Activated T-helper 2 cell treated with anti-CD3 and anti-CD28 coated beads, Interferon-gamma antibody, Interleukin-2, Interleukin-4, amounts not matched to agents 10 μg/mL and 5 μg/mL and 100 μg/mL, durations not matched to agents 14 hours and 24 hours and 36 hours (primary cell): ENCODE measurements around the gene GRM1. TPM values are rescaled to one million over a fixed set of nuclear protein-coding genes. Genes with fewer than 3 reads are reported as not detected.

Experiments used
- DNase-seq: peaks from one replicate; pipeline ENCODE4 v3.0.0; 2021; ENCODE audit warnings: low spot score
- H3K27ac Mint-ChIP-seq: one replicate; pipeline ENCODE4 v1.8.0; 2021; ENCODE audit warnings: mixed read lengths
- H3K27me3 Mint-ChIP-seq: one replicate; pipeline ENCODE4 v1.8.0; 2021; ENCODE audit warnings: low read depth, mixed read lengths
- H3K36me3 Mint-ChIP-seq: one replicate; pipeline ENCODE4 v1.8.0; 2021; ENCODE audit warnings: low read depth, mixed read lengths
- H3K4me1 Mint-ChIP-seq: one replicate; pipeline ENCODE4 v1.8.0; 2021; ENCODE audit warnings: low read depth, mixed read lengths
- H3K4me3 Mint-ChIP-seq: one replicate; pipeline ENCODE4 v1.8.0; 2021; ENCODE audit warnings: low read depth, mild to moderate bottlenecking, moderate library complexity, mixed read lengths
- H3K9me3 Mint-ChIP-seq: one replicate; pipeline ENCODE4 v1.8.0; 2021; ENCODE audit warnings: mixed read lengths
- intact Hi-C: fragments of 100-400 bp; cut with micrococcal nuclease; formaldehyde crosslinking; loops from one replicate; pipeline ENCODE4 v1.15.1; 2023
- total RNA-seq: library from RNA; stranded (reverse); gene quantifications from 2 replicates; pipeline ENCODE4 v1.2.3, GENCODE V29; 2022

Gene GRM1
- total RNA-seq, 1 donor from 2014 or later: not detected

DNA sequence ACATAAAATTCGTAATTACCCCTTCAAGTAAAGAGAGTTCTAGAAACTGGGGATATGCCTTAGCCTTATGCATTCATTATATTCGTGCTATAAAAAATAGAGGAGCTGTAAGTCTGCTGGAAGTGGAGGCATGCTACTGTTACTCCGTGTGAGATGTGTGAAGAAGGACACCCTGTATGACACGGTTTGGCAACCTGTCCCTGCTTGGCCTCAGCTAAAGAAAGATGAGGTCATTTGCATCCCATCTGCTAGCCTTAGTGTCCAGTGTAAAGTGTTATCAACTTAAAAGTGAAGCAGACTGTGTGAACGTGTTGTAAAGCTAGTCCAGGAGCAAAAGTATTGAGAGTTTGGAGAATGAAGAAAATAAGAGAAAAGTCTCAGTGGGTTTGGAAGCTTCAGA, 379.7 kb downstream of the GRM1 start:
- Mint-ChIP-seq H3K36me3 (no peaks in the 10 kb centered on the region), H3K27ac (no peak overlapping the region), H3K4me1 (no peaks in the 10 kb centered on the region), H3K9me3 (no peaks in the 10 kb centered on the region), H3K27me3 (no peaks in the 10 kb centered on the region), H3K4me3 (no peak overlapping the region)
- DNase-seq: no peak
- intact Hi-C loops: no loop called here

DNA sequence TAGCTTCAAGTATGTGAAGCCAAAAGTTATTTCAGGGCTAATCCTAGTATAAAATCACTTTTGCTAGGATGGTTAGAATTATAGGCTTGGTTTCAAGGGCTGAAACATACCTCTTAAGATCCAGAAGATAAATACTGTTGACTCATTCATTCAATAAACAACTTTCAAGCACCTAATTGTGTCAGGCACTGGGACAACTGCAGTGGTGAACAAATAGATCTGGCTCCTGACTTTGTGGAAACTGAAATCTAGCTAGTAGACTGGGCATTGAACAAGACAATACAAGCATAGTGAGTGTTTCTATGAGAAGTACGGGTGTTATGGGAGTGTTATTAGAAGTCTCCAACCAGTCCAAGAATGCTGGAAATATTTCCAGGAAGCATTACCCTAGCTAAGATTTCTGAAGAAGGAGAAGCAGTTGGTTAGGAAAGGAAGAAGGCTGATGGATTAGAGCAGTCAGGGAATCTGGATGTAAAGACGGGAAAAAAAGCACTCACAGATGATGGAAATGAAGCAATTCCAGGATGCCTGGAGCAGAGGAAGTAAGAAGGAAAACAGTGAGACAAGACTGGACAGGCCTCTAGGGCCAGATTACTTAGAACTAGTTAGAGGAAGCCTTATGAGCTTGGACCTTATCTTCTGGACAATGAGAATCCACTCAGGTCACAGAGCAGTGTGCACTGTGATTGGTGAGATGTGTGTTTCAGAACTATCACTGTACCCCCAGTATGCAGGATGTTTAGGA, 382.2 kb downstream of the GRM1 start:
- intact Hi-C loops: no loop called here
- DNase-seq: no peak
- Mint-ChIP-seq H3K27ac (no peak overlapping the region), H3K4me3 (no peak overlapping the region), H3K36me3 (no peaks in the 10 kb centered on the region), H3K4me1 (no peaks in the 10 kb centered on the region), H3K9me3 (no peaks in the 10 kb centered on the region), H3K27me3 (no peaks in the 10 kb centered on the region)

DNA sequence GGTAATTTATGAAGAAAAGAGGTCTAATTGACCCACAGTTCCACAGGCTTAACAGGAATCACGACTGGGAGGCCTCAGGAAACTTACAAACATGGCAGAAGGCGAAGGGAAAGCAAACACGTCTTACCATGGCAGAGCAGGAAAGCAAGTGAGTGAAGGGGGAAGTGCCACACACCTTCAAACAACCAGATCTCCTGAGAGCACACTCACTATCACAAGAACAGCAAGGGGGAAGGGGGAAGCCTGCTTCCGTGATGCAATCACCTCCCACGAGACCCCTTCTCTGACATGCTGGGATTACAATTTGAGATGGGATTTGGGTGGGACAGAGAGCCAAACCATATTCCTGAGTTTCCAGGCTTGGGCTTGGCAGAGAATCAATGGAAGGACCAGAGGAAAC, 390.7 kb downstream of the GRM1 start:
- H3K36me3 Mint-ChIP-seq: no peaks in the 10 kb centered on the region
- no peak overlapping the region for H3K4me3 Mint-ChIP-seq
- no peak overlapping the region for H3K27ac Mint-ChIP-seq
- H3K4me1 Mint-ChIP-seq: no peaks in the 10 kb centered on the region
- no peak for DNase-seq
- H3K27me3 Mint-ChIP-seq: no peaks in the 10 kb centered on the region
- intact Hi-C loops: no loop called here
- no peaks in the 10 kb centered on the region for H3K9me3 Mint-ChIP-seq

DNA sequence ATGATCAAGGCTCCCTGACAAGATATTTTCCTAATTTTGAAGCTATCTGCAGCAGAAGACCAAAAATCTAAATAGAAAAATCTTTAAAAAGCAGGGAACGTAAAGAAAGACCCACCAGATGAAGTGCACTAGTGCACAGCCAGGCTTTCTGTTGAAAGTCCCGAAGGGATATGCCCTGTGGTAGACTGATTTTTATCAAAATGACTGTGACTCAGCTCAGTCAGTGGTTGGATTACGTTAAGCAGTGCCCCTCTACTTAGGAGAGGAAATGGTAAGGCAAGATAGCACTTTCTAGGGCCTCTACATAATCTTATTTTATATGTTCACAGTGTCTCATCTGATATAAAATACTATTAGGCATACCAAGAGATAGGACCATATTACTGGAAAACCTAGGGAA, 391.4 kb downstream of the GRM1 start:
- intact Hi-C loops: no loop called here
- H3K27ac Mint-ChIP-seq: no peak overlapping the region
- H3K4me3 Mint-ChIP-seq: no peak overlapping the region
- no peaks in the 10 kb centered on the region for H3K9me3 Mint-ChIP-seq
- no peaks in the 10 kb centered on the region for H3K27me3 Mint-ChIP-seq
- no peak for DNase-seq
- H3K4me1 Mint-ChIP-seq: no peaks in the 10 kb centered on the region
- H3K36me3 Mint-ChIP-seq: no peaks in the 10 kb centered on the region

DNA sequence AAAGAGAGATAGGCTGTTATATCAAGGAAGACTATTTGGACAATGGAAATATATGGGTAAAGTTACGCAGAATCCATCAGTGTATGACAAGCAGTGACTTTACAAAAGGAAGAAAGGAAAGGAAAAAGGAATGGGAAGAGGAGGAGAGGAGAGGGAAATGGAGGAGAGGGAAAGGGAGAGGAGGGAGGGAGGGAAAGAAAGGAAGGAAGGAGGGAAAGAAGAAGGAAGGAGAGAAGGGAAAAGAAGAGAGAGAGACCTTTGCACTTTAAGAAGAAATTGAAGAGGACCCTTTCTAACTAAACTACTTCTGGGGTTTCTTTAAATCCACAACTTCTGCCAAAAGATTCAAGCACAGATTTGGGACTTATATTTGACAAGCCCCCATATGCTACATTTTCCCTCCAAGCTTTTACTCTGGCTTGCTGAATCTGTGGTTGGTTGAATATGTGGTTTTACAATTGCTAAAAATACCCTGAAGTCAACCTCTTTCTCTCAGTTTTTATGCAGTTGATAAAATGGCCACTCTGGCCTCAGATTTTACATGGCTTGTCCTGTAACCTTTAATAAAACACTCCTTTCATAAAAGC, 394.0 kb downstream of the GRM1 start:
- intact Hi-C loops: no loop called here
- no peak for DNase-seq
- Mint-ChIP-seq H3K36me3 (no peaks in the 10 kb centered on the region), H3K4me3 (no peak overlapping the region), H3K9me3 (no peaks in the 10 kb centered on the region), H3K27me3 (no peaks in the 10 kb centered on the region), H3K27ac (no peak overlapping the region), H3K4me1 (no peaks in the 10 kb centered on the region)

DNA sequence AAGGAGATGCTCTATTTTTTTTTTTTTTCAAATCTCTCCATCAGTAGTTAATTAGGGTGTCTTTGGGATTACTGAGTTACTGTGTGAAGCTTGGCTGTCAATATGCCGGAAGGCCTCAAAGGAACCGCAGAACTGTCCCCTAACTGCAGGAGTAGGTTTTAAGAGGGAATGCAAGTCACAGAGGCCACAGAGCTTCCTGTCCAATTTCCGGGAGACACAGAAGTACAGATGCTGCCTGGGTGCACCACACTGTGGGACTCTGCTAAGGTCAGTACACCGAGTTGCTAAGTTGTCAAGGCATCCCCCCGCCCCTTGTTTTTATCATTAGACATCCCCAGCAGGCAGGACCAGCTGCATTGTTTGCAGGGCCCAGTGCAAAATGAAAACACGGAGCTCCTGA, 394.6 kb downstream of the GRM1 start:
- Mint-ChIP-seq H3K4me3 (no peak overlapping the region), H3K4me1 (no peaks in the 10 kb centered on the region), H3K36me3 (no peaks in the 10 kb centered on the region), H3K9me3 (no peaks in the 10 kb centered on the region), H3K27me3 (no peaks in the 10 kb centered on the region), H3K27ac (no peak overlapping the region)
- DNase-seq: no peak
- intact Hi-C loops: no loop called here

DNA sequence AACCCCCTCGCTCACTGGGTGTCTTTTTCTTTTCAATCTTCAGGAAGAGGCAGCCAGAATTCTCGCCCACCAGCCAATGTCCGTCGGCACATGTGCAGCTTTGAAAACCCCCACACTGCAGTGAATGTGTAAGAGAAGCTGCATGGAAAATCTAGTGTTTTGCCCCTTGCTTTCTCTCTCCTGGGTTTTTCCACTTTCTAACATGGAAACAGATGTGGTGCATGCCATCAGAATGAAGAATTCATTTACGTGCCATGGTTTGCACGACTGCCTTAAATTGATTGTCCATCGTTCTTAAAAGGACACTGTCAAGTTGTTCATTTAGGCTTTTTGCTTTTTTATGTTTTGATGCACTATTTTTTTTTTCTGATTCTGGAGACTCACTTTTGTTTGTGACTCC, 397.7 kb downstream of the GRM1 start:
- intact Hi-C loops: no loop called here
- Mint-ChIP-seq H3K27ac (no peak overlapping the region), H3K27me3 (peaks cover 2% of the 10 kb centered on the region), H3K9me3 (no peaks in the 10 kb centered on the region), H3K4me3 (no peak overlapping the region), H3K36me3 (no peaks in the 10 kb centered on the region), H3K4me1 (no peaks in the 10 kb centered on the region)
- DNase-seq: no peak

DNA sequence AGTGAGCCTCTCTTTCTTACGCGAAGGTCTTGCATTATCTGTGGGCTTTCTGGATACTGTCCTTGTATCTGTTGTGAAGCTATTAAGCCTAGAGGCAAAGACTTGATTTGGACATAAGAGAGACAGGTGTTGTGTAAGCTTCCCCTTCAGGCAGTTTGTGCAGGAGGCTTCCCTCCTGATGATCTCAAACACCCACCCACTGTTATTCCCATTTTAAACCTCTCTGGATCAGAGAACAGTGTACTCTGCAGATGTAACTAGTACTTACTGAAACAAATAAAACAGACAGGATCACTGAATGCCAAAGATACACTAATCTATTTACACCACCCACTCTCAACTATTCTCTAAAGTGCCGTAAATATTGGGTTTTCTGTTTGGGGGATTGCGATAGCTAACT, 401.0 kb downstream of the GRM1 start:
- DNase-seq: no peak
- H3K4me1 Mint-ChIP-seq: no peaks in the 10 kb centered on the region
- H3K27me3 Mint-ChIP-seq: peaks cover 20% of the 10 kb centered on the region
- H3K27ac Mint-ChIP-seq: no peak overlapping the region
- H3K36me3 Mint-ChIP-seq: no peaks in the 10 kb centered on the region
- no peaks in the 10 kb centered on the region for H3K9me3 Mint-ChIP-seq
- no peak overlapping the region for H3K4me3 Mint-ChIP-seq
- intact Hi-C loops: no loop called here

DNA sequence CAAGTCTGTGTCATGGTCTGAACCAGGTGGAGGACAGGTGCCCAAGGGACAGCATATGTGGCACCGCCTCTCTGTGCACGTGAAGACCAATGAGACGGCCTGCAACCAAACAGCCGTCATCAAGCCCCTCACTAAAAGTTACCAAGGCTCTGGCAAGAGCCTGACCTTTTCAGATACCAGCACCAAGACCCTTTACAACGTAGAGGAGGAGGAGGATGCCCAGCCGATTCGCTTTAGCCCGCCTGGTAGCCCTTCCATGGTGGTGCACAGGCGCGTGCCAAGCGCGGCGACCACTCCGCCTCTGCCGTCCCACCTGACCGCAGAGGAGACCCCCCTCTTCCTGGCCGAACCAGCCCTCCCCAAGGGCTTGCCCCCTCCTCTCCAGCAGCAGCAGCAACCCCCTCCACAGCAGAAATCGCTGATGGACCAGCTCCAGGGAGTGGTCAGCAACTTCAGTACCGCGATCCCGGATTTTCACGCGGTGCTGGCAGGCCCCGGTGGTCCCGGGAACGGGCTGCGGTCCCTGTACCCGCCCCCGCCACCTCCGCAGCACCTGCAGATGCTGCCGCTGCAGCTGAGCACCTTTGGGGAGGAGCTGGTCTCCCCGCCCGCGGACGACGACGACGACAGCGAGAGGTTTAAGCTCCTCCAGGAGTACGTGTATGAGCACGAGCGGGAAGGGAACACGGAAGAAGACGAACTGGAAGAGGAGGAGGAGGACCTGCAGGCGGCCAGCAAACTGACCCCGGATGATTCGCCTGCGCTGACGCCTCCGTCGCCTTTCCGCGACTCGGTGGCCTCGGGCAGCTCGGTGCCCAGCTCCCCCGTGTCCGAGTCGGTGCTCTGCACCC, 405.2 kb downstream of the GRM1 start:
- no peaks in the 10 kb centered on the region for H3K4me1 Mint-ChIP-seq
- H3K9me3 Mint-ChIP-seq: no peaks in the 10 kb centered on the region
- no peaks in the 10 kb centered on the region for H3K36me3 Mint-ChIP-seq
- no peak for DNase-seq
- H3K4me3 Mint-ChIP-seq: no peak overlapping the region
- H3K27me3 Mint-ChIP-seq: peaks cover 20% of the 10 kb centered on the region
- H3K27ac Mint-ChIP-seq: no peak overlapping the region
- intact Hi-C loops: no loop called here

DNA sequence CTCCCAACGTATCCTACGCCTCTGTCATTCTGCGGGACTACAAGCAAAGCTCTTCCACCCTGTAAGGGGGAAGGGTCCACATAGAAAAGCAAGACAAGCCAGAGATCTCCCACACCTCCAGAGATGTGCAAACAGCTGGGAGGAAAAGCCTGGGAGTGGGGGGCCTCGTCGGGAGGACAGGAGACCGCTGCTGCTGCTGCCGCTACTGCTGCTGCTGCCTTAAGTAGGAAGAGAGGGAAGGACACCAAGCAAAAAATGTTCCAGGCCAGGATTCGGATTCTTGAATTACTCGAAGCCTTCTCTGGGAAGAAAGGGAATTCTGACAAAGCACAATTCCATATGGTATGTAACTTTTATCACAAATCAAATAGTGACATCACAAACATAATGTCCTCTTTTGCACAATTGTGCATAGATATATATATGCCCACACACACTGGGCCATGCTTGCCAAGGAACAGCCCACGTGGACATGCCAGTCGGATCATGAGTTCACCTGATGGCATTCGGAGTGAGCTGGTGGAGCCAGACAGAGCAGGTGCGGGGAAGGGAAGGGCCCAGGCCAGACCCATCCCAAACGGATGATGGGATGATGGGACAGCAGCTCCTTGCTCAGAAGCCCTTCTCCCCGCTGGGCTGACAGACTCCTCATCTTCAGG, 406.0 kb downstream of the GRM1 start:
- H3K27me3 Mint-ChIP-seq: peaks cover 20% of the 10 kb centered on the region
- H3K9me3 Mint-ChIP-seq: no peaks in the 10 kb centered on the region
- intact Hi-C loops: no loop called here
- H3K36me3 Mint-ChIP-seq: no peaks in the 10 kb centered on the region
- H3K4me3 Mint-ChIP-seq: no peak overlapping the region
- no peak overlapping the region for H3K27ac Mint-ChIP-seq
- no peak for DNase-seq
- no peaks in the 10 kb centered on the region for H3K4me1 Mint-ChIP-seq

DNA sequence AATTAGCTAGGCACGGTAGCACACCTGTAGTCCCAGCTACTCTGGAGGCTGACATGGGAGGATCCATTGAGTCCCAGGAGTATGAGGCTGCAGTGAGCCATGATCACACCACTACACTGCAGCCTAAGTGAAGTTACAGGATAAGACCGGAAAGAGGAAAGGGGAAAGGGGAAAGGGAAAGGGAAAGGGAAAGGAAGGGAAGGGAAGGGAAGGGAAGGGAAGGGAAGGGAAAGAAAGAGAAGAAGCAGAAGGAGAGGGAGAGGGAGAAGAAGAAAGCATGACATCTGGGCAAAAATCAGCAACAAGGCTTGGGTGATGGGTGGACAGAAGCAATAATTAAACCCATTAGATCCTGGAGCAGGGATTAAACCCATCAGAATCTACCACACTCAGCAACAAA, 413.0 kb downstream of the GRM1 start:
- H3K4me3 Mint-ChIP-seq: no peak overlapping the region
- H3K27me3 Mint-ChIP-seq: no peaks in the 10 kb centered on the region
- H3K4me1 Mint-ChIP-seq: no peaks in the 10 kb centered on the region
- intact Hi-C loops: no loop called here
- no peaks in the 10 kb centered on the region for H3K36me3 Mint-ChIP-seq
- DNase-seq: no peak
- H3K9me3 Mint-ChIP-seq: no peaks in the 10 kb centered on the region
- no peak overlapping the region for H3K27ac Mint-ChIP-seq

DNA sequence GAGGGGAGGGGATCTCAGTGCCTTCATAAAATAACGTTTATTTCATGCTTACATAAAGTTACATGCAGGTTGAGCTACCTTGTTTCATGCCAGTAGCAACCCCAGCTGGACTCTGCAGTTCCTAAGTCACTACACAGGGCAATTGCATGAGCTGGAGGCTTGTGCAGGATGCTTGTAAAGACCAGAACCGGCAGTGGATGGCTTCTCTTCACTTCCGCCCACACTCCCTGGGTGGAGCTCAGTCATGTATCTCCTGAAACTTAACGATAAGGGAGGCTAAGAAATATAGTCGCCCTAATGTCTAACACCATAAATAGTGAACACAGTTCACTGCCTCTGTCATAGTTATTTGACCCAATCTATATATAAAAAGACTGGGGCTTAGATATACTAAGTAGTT, 415.3 kb downstream of the GRM1 start:
- H3K4me1 Mint-ChIP-seq: no peaks in the 10 kb centered on the region
- intact Hi-C loops: no loop called here
- H3K4me3 Mint-ChIP-seq: no peak overlapping the region
- no peaks in the 10 kb centered on the region for H3K36me3 Mint-ChIP-seq
- H3K27me3 Mint-ChIP-seq: no peaks in the 10 kb centered on the region
- no peak for DNase-seq
- peaks cover 5% of the 10 kb centered on the region for H3K9me3 Mint-ChIP-seq
- H3K27ac Mint-ChIP-seq: no peak overlapping the region

DNA sequence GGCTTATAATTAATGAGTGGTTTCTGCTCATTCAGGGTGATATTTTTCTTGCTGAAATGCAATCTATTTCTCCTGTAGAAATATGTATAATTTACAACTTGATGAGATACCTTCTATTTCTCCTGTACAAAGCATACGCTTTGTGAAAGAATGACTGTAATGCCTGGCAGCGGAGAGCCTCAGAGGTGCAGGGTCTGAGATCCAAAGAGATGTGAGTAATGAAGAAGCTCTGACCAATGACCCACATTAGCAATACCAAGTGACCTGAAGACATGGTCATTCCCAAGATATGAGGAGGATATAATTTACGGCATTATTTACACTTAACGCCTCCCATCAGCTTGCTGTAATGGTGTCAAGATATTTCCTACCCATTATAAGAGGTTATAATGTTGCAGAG, 416.4 kb downstream of the GRM1 start:
- H3K4me3 Mint-ChIP-seq: no peak overlapping the region
- DNase-seq: no peak
- H3K9me3 Mint-ChIP-seq: peaks cover 7% of the 10 kb centered on the region
- intact Hi-C loops: no loop called here
- no peak overlapping the region for H3K27ac Mint-ChIP-seq
- H3K27me3 Mint-ChIP-seq: no peaks in the 10 kb centered on the region
- H3K36me3 Mint-ChIP-seq: no peaks in the 10 kb centered on the region
- H3K4me1 Mint-ChIP-seq: no peaks in the 10 kb centered on the region
